H9 (cell line): ENCODE measurements around the gene OR5I1. TPM values are rescaled to one million over a fixed set of nuclear protein-coding genes. Genes with fewer than 3 reads are reported as not detected.

Experiments used
- DNase-seq: peaks from one replicate; pipeline ENCODE4 v3.0.0-alpha.2; 2017
- H2AFZ ChIP-seq: one replicate; pipeline ENCODE4 v1.6.1; 2013; ENCODE audit warnings: mild to moderate bottlenecking, low read length, control low read depth, moderate library complexity
- H2AK5ac ChIP-seq: 2 replicates; pipeline ENCODE4 v1.6.1; 2013; ENCODE audit warnings: low read length, control low read depth, mixed read lengths; ENCODE audit not compliant: insufficient read length
- H2BK120ac ChIP-seq: one replicate; pipeline ENCODE4 v1.6.1; 2013; ENCODE audit warnings: low read depth, mild to moderate bottlenecking, low read length, control low read depth, inconsistent platforms; ENCODE audit not compliant: poor library complexity, severe bottlenecking
- H2BK12ac ChIP-seq: 2 replicates; pipeline ENCODE4 v1.6.1; 2013; ENCODE audit warnings: low read length, control low read depth, mixed read lengths, low read depth; ENCODE audit not compliant: insufficient read length
- H2BK15ac ChIP-seq: 2 replicates; pipeline ENCODE4 v1.6.1; 2013; ENCODE audit warnings: low read depth, low read length, control low read depth
- H2BK20ac ChIP-seq: one replicate; pipeline ENCODE4 v1.6.1; 2013; ENCODE audit warnings: low read depth, mild to moderate bottlenecking, low read length, control low read depth, inconsistent platforms; ENCODE audit not compliant: poor library complexity, severe bottlenecking
- H2BK5ac ChIP-seq: 2 replicates; pipeline ENCODE4 v1.6.1; 2013; ENCODE audit warnings: low read length, control low read depth, mixed read lengths; ENCODE audit not compliant: insufficient read length
- H3K14ac ChIP-seq: 2 replicates; pipeline ENCODE4 v1.6.1; 2013; ENCODE audit warnings: low read length, control low read depth; ENCODE audit not compliant: insufficient read depth
- H3K18ac ChIP-seq: 2 replicates; pipeline ENCODE4 v1.6.1; 2013; ENCODE audit warnings: low read depth, mild to moderate bottlenecking, mixed read lengths, low read length, control low read depth; ENCODE audit not compliant: insufficient read length
- H3K23ac ChIP-seq: 2 replicates; pipeline ENCODE4 v1.6.1; 2013; ENCODE audit warnings: low read length, control low read depth, mixed read lengths, low read depth; ENCODE audit not compliant: insufficient read length
- H3K23me2 ChIP-seq: 2 replicates; pipeline ENCODE4 v1.6.1; 2013; ENCODE audit warnings: low read depth, mild to moderate bottlenecking, mixed read lengths, low read length, control low read depth; ENCODE audit not compliant: insufficient read length, poor library complexity, severe bottlenecking
- H3K27ac ChIP-seq: 2 replicates; pipeline ENCODE4 v1.5.1; 2013; ENCODE audit warnings: low read length, control low read depth, mixed read lengths, low read depth; ENCODE audit not compliant: insufficient read length
- H3K27me3 ChIP-seq: 2 replicates; pipeline ENCODE4 v1.6.1; 2013; ENCODE audit warnings: low read length, control low read depth, inconsistent platforms; ENCODE audit not compliant: insufficient read depth
- H3K4ac ChIP-seq: 2 replicates; pipeline ENCODE4 v1.6.1; 2013; ENCODE audit warnings: low read depth, mild to moderate bottlenecking, control low read depth, inconsistent platforms, low read length, moderate library complexity
- H3K4me1 ChIP-seq: 2 replicates; pipeline ENCODE4 v1.6.1; 2013; ENCODE audit warnings: low read length, control low read depth, inconsistent platforms; ENCODE audit not compliant: insufficient read depth
- H3K4me2 ChIP-seq: 2 replicates; pipeline ENCODE4 v1.6.1; 2013; ENCODE audit warnings: low read length, control low read depth, mixed read lengths; ENCODE audit not compliant: insufficient read length, insufficient read depth
- H3K56ac ChIP-seq: 2 replicates; pipeline ENCODE4 v1.6.1; 2013; ENCODE audit warnings: low read depth, mild to moderate bottlenecking, mixed read lengths, low read length, control low read depth; ENCODE audit not compliant: insufficient read length
- H3K79me1 ChIP-seq: 2 replicates; pipeline ENCODE4 v1.6.1; 2013; ENCODE audit warnings: low read depth, mild to moderate bottlenecking, moderate library complexity, low read length, control low read depth, inconsistent platforms; ENCODE audit not compliant: insufficient read depth, poor library complexity, severe bottlenecking
- H3K79me2 ChIP-seq: 2 replicates; pipeline ENCODE4 v1.6.1; 2013; ENCODE audit warnings: low read length, control low read depth, inconsistent platforms; ENCODE audit not compliant: insufficient read depth
- H3K9ac ChIP-seq: 2 replicates; pipeline ENCODE4 v1.6.1; 2013; ENCODE audit warnings: low read length, control low read depth, mixed read lengths; ENCODE audit not compliant: insufficient read length; ENCODE audit errors: extremely low read depth
- H3K9me3 ChIP-seq: one replicate; pipeline ENCODE4 v1.6.1; 2013; ENCODE audit warnings: low read depth, low read length, inconsistent platforms; ENCODE audit not compliant: control insufficient read depth
- H3T11ph ChIP-seq: one replicate; pipeline ENCODE4 v1.6.1; 2013; ENCODE audit warnings: mild to moderate bottlenecking, low read length, control low read depth, inconsistent platforms
- H4K20me1 ChIP-seq: one replicate; pipeline ENCODE4 v1.6.1; 2013; ENCODE audit not compliant: control insufficient read depth, insufficient read length, insufficient read depth
- H4K5ac ChIP-seq: 2 replicates; pipeline ENCODE4 v1.6.1; 2013; ENCODE audit warnings: low read depth, mild to moderate bottlenecking, mixed read lengths, low read length, control low read depth; ENCODE audit not compliant: insufficient read length
- H4K8ac ChIP-seq: replicated peaks from 2 replicates; pipeline ENCODE4 v1.6.1; 2013; ENCODE audit warnings: low read length, control low read depth, mixed read lengths, low read depth; ENCODE audit not compliant: insufficient read length
- H4K91ac ChIP-seq: 2 replicates; pipeline ENCODE4 v1.6.1; 2013; ENCODE audit warnings: low read depth, mild to moderate bottlenecking, moderate library complexity, mixed read lengths, low read length, control low read depth; ENCODE audit not compliant: insufficient read length
- H3K27ac Mint-ChIP-seq, 3 experiments: 2 replicates in 2 of 3; 3 replicates in 1 of 3; pipeline ENCODE4 v1.8.0; 2020 to 2021; ENCODE audit warnings: mixed read lengths in 3 of 3, mild to moderate bottlenecking in 1 of 3, moderate library complexity in 1 of 3
- H3K27me3 Mint-ChIP-seq: 2 replicates; pipeline ENCODE4 v1.8.0; 2021; ENCODE audit warnings: low read depth, mild to moderate bottlenecking, moderate library complexity, mixed read lengths
- H3K36me3 Mint-ChIP-seq, 3 experiments: 2 replicates in 2 of 3; 3 replicates in 1 of 3; pipeline ENCODE4 v1.8.0; 2020 to 2021; ENCODE audit warnings: low read depth in 3 of 3, mixed read lengths in 3 of 3; ENCODE audit not compliant: insufficient read depth in 1 of 3
- H3K4me1 Mint-ChIP-seq, 2 experiments: 2 replicates each; pipeline ENCODE4 v1.8.0; 2020; ENCODE audit warnings: mixed read lengths in 2 of 2
- H3K4me3 Mint-ChIP-seq, 2 experiments: 2 replicates in 1 of 2; 3 replicates in 1 of 2; pipeline ENCODE4 v1.8.0; 2020 to 2021; ENCODE audit warnings: mild to moderate bottlenecking in 2 of 2, mixed read lengths in 2 of 2, moderate library complexity in 1 of 2
- H3K9me3 Mint-ChIP-seq, 2 experiments: 2 replicates in 1 of 2; 3 replicates in 1 of 2; pipeline ENCODE4 v1.8.0; 2020; ENCODE audit warnings: mild to moderate bottlenecking in 2 of 2, mixed read lengths in 2 of 2, moderate library complexity in 1 of 2
- WGBS: extraction: QIAGEN DNeasy Blood & Tissue Kit; methylation state at CpG from one replicate; pipeline ENCODE4 v1.1.7; 2013; ENCODE audit warnings: missing lambda C conversion rate, low lambda C conversion rate, mixed read lengths; ENCODE audit not compliant: insufficient read length; ENCODE audit errors: extremely low coverage; 5-methylcytosine and 5-hydroxymethylcytosine counted together
- total RNA-seq: library from RNA; stranded (reverse); gene quantifications from 2 replicates; pipeline ENCODE4 v1.2.1, GENCODE V29; 2021
- TF ChIP-seq, protein P1 (sequence below): fragments of 200-600 bp; sonication (generic); conservative IDR thresholded peaks from 3 replicates; pipeline ENCODE4 v1.8.0; 2021; ENCODE audit warnings: antibody characterized with exemption, mild to moderate bottlenecking

Gene OR5I1
- total RNA-seq, 1 experiment from 2014 or later, result not detected

DNA sequence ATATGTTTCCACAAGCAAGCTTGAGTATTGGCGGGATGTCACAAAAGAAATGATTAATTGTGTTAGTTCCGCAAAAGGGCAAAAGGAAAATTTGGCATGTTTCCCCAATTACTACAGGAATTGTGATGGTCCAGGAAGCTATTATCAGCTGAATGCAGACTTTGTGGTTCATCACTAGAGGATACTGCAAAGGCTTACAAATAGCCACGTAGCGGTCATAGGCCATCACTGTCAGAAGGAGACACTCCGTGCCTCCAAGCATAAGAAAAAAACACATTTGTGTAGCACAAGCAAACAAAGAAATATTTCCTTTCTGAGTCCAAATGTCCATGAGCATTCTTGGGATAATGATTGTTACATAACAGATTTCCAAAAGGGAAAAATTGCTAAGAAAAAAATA lies 31.7 kb upstream of the OR5I1 start:
- Histone ChIP-seq H3K23ac (no peak overlapping the region), H3K27ac (no peak overlapping the region), H3K4me2 (no peak overlapping the region), H3K9me3 (no peaks in the 10 kb centered on the region), H3K14ac (no peak overlapping the region), H4K20me1 (no peaks in the 10 kb centered on the region), H2BK120ac (no peak overlapping the region), H2BK5ac (no peak overlapping the region), H2AK5ac (no peak overlapping the region), H2AFZ (no peak overlapping the region), H2BK15ac (no peak overlapping the region), H4K91ac (no peak overlapping the region), H4K8ac (no peak overlapping the region), H4K5ac (no peak overlapping the region), H3K79me1 (no peaks in the 10 kb centered on the region), H2BK20ac (no peak overlapping the region), H3K4me1 (no peaks in the 10 kb centered on the region; the same call in 1 of the 2 replicates), H3K27me3 (no peaks in the 10 kb centered on the region), H3K4ac (no peak overlapping the region), H3K9ac (no peak overlapping the region), H3K79me2 (no peaks in the 10 kb centered on the region), H3K56ac (no peak overlapping the region), H3K18ac (no peak overlapping the region), H3T11ph (no peak overlapping the region), H2BK12ac (no peak overlapping the region), H3K23me2 (no peaks in the 10 kb centered on the region)
- no peak overlapping the region for H3K4me3 Mint-ChIP-seq
- no peak overlapping the region for H3K27ac Mint-ChIP-seq
- peaks cover 0 to 3% (median 0%) of the 10 kb centered on the region in 3 experiments; a peak in 1 of 7 replicates for H3K36me3 Mint-ChIP-seq
- H3K4me1 Mint-ChIP-seq, result no peaks in the 10 kb centered on the region; a peak in 1 of 4 replicates
- no peak for DNase-seq
- TF ChIP-seq, protein P1, sequence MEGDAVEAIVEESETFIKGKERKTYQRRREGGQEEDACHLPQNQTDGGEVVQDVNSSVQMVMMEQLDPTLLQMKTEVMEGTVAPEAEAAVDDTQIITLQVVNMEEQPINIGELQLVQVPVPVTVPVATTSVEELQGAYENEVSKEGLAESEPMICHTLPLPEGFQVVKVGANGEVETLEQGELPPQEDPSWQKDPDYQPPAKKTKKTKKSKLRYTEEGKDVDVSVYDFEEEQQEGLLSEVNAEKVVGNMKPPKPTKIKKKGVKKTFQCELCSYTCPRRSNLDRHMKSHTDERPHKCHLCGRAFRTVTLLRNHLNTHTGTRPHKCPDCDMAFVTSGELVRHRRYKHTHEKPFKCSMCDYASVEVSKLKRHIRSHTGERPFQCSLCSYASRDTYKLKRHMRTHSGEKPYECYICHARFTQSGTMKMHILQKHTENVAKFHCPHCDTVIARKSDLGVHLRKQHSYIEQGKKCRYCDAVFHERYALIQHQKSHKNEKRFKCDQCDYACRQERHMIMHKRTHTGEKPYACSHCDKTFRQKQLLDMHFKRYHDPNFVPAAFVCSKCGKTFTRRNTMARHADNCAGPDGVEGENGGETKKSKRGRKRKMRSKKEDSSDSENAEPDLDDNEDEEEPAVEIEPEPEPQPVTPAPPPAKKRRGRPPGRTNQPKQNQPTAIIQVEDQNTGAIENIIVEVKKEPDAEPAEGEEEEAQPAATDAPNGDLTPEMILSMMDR, result no peak
- no peaks in the 10 kb centered on the region for H3K27me3 Mint-ChIP-seq
- WGBS, result no CpG with 5 or more reads among the region's 5 CpGs
- H3K9me3 Mint-ChIP-seq, result peaks cover 0 to 15% of the 10 kb centered on the region in 2 experiments; a peak in 4 of 5 replicates
